Peyer's patch (tissue), 4 donors: ENCODE results near the gene GGTA1.

Experiments
- POLR2A ChIP-seq, 2 donors: fragments of 450-650 bp; IDR thresholded peaks; one replicate each; pipeline ENCODE4 v1.5.1; 2017; ENCODE audit warnings: antibody characterized with exemption in 2 of 2, mild to moderate bottlenecking in 2 of 2, moderate library complexity in 2 of 2
- TF ChIP-seq, protein P1 (sequence below), 6 experiments: fragments of 450-650 bp in 4 of 6; fragments of 200-600 bp in 2 of 6; sonication (generic) in 1 of 6; IDR thresholded peaks; one replicate each; pipeline ENCODE4 v1.5.1; 2017 to 2019; ENCODE audit warnings: antibody characterized with exemption in 6 of 6, mild to moderate bottlenecking in 3 of 6, moderate library complexity in 1 of 6

DNA sequence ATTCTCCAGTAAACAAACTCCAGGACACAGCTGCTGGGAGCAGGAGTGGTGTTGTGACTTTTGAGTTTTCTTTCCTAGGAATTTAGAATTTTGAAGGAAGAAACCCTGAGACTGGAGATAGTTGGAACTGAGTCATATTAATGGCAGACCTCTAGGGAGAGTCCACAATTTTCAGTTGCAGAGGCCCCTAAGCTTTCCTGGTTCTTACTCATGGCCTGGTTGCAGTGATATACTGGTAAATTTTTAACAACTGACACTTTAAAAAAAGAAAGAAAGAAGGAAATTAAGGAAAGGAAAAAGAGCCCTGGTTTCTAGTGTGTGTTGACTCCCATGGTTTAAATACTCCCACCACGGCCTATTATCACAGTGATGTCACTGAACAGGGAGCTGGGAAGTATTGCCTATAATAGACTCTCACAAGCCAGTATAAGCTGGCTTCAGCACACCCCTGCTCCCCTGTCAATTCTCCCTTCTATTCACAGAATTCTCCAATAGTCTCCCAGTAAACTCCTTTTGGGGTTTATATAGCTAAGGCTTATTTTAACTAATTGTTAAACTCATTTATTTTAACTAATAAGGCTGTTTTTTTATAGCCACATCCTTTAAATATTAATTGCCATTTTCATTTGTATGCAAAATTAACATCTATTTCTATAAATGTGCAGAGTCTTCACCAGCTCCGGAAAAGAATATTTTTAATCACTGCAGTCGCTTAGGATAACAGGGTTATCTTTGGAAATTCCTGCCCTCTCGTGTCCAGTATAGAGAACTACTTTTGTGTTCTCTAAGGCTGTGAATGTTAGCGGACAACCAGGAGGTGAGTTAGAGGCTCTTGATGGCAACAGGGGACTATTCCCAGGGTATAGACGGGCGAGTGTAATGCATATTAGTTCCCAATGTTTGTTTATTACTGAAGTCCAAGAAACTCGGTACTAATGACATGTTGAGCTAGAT lies 59.7 kb downstream of the GGTA1 start:
- TF ChIP-seq, protein P1, sequence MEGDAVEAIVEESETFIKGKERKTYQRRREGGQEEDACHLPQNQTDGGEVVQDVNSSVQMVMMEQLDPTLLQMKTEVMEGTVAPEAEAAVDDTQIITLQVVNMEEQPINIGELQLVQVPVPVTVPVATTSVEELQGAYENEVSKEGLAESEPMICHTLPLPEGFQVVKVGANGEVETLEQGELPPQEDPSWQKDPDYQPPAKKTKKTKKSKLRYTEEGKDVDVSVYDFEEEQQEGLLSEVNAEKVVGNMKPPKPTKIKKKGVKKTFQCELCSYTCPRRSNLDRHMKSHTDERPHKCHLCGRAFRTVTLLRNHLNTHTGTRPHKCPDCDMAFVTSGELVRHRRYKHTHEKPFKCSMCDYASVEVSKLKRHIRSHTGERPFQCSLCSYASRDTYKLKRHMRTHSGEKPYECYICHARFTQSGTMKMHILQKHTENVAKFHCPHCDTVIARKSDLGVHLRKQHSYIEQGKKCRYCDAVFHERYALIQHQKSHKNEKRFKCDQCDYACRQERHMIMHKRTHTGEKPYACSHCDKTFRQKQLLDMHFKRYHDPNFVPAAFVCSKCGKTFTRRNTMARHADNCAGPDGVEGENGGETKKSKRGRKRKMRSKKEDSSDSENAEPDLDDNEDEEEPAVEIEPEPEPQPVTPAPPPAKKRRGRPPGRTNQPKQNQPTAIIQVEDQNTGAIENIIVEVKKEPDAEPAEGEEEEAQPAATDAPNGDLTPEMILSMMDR (IDR thresholded peaks at IDR 0.05), result no peak
- TF ChIP-seq POLR2A (IDR thresholded peaks at IDR 0.05), result no peak
